ENCODE measurements around the gene DSCAM. TPM values are rescaled to one million over a fixed set of nuclear protein-coding genes. Genes with fewer than 3 reads are reported as not detected.

The DSCAM gene
- total and polyA plus RNA-seq, 10 of the 15 experiments (the other 5 are each of a cell fraction or from before 2014, with no cell fraction given) = not detected

- ChIA-PET RAD21 (ENCODE audit: unreplicated experiment) (no interaction called here), CTCF (no interaction called here), SMC1A (ENCODE audit: uncharacterized antibody, unreplicated experiment) (no interaction called here), POLR2A (no interaction called here)
- FAIRE-seq (no peak), DNase-seq (ENCODE audit: low read depth, low spot score) (no peak), ATAC-seq (no peak)
- BruUV-seq (replicated peaks) = no TSS peak
- Histone ChIP-seq H2AFZ (ENCODE audit: control insufficient read depth, low read depth, low read length) (no peak overlapping the region), H3K4me1 (ENCODE audit: control insufficient read depth, insufficient read depth, low read length) (no peaks in the 10 kb centered on the region), H3K9ac (ENCODE audit: control insufficient read depth, insufficient read depth, low read length) (no peak overlapping the region), H3K27ac (ENCODE audit: control insufficient read depth, insufficient read depth) (no peak overlapping the region), H3K9me3 (replicated peaks; ENCODE audit: control insufficient read depth, insufficient read depth, low read length) (no peaks in the 10 kb centered on the region), H3K4me3 (no peak overlapping the region), H3K79me2 (ENCODE audit: control insufficient read depth, insufficient read depth, low read length) (no peaks in the 10 kb centered on the region), H4K20me1 (ENCODE audit: control insufficient read depth, insufficient read depth) (no peaks in the 10 kb centered on the region), H3K4me2 (ENCODE audit: control insufficient read depth, insufficient read depth) (no peak overlapping the region), H3K36me3 (ENCODE audit: control insufficient read depth in 2 of 2, insufficient read depth in 2 of 2, low read length in 1 of 2) (no peaks in the 10 kb centered on the region), H3K27me3 (replicated peaks in 1 of 2; ENCODE audit: control insufficient read depth in 2 of 2, insufficient read depth in 2 of 2, low read length in 1 of 2) (no peaks in the 10 kb centered on the region)
- 0% methylated on average over 1 of the region's 1 CpG for WGBS (ENCODE audit: insufficient coverage, insufficient replicate concordance, low lambda C conversion rate, missing lambda C conversion rate)
- intact Hi-C loops (cut with micrococcal nuclease; ENCODE audit: unreplicated experiment) (no loop called here), in situ Hi-C loops (cut with MboI) (no loop called here)
- no peak for TF ChIP-seq PBX3 (IDR thresholded peaks at IDR 0.05; ENCODE audit: insufficient replicate concordance, low read depth, low read length)
- TF ChIP-seq ZNF217 (IDR thresholded peaks at IDR 0.05) = no peak
- no peak for TF ChIP-seq MLLT1 (IDR thresholded peaks at IDR 0.05)
- TF ChIP-seq EP300 (IDR thresholded peaks at IDR 0.05; ENCODE audit: borderline replicate concordance in 1 of 2, control insufficient read depth in 1 of 2, low read depth in 2 of 2, low read length in 2 of 2) = no peak
- TF ChIP-seq IRF5 (IDR thresholded peaks at IDR 0.05; ENCODE audit: borderline replicate concordance) = no peak
- TF ChIP-seq MTA2 (IDR thresholded peaks at IDR 0.05; ENCODE audit: low read depth) = no peak
- TF ChIP-seq ATF7 (IDR thresholded peaks at IDR 0.05; ENCODE audit: low read depth) = no peak
Observed at GRCh38 chr21:40461008-40461407, 385.9 kb downstream of the DSCAM start.

Measured in GM12878 (cell line).